Activated CD8-positive, alpha-beta T cell treated with anti-CD3 and anti-CD28 coated beads, Interleukin-2, amount 10 ng/mL, durations not matched to agents 7 days and 5 days (primary cell): ENCODE data around the gene TBC1D22A. TPM values are rescaled to one million over a fixed set of nuclear protein-coding genes. Genes with fewer than 3 reads are reported as not detected.

Experiments
- ATAC-seq: fragments of 150-1000 bp; cut with Tn5 transposase; one replicate; pipeline ENCODE4 v1.10.0; 2021; ENCODE audit warnings: moderate library complexity
- CTCF ChIA-PET: fragments of 350-600 bp; sonication (Branson Sonifier 250); formaldehyde crosslinking; loops from one replicate; lab custom pipeline; 2021; ENCODE audit warnings: antibody characterized with exemption; lab: Charles Lee
- POLR2A ChIA-PET: fragments of 350-600 bp; sonication (Branson Sonifier 250); formaldehyde crosslinking; loops from one replicate; lab custom pipeline; 2021; ENCODE audit warnings: antibody characterized with exemption; lab: Charles Lee
- DNase-seq: peaks from one replicate; pipeline ENCODE4 v3.0.0-alpha.2; 2020
- H3K27ac Mint-ChIP-seq: one replicate; pipeline ENCODE4 v1.8.0; 2021; ENCODE audit warnings: mild to moderate bottlenecking, mixed read lengths
- H3K27me3 Mint-ChIP-seq: one replicate; pipeline ENCODE4 v1.8.0; 2021; ENCODE audit warnings: low read depth, mixed read lengths
- H3K36me3 Mint-ChIP-seq: one replicate; pipeline ENCODE4 v1.8.0; 2021; ENCODE audit warnings: low read depth, mixed read lengths
- H3K4me1 Mint-ChIP-seq: one replicate; pipeline ENCODE4 v1.8.0; 2021; ENCODE audit warnings: low read depth, mixed read lengths
- H3K4me3 Mint-ChIP-seq: one replicate; pipeline ENCODE4 v1.8.0; 2021; ENCODE audit warnings: mild to moderate bottlenecking, mixed read lengths
- H3K9me3 Mint-ChIP-seq: one replicate; pipeline ENCODE4 v1.8.0; 2022; ENCODE audit warnings: mixed read lengths; ENCODE audit not compliant: insufficient read depth
- total RNA-seq, 2 experiments: library from RNA; stranded (reverse); gene quantifications; one replicate each; pipeline ENCODE4 v1.2.3, GENCODE V29; 2021

Gene TBC1D22A
- total RNA-seq, 2 experiments from 2014 or later, result 34.1 to 38.7 TPM

- ATAC-seq, result no peak
- Mint-ChIP-seq H3K36me3 (peaks cover 2% of the 10 kb centered on the region), H3K4me3 (no peak overlapping the region), H3K4me1 (peaks cover 24% of the 10 kb centered on the region), H3K27me3 (no peaks in the 10 kb centered on the region), H3K27ac (peak overlapping the region; percentile 79), H3K9me3 (no peaks in the 10 kb centered on the region)
- ChIA-PET CTCF (no interaction called here), POLR2A (no interaction called here)
- no peak for DNase-seq
Measured at GRCh38 chr22:47054231-47055072, 292.0 kb downstream of the TBC1D22A start.

- DNase-seq (no peak), ATAC-seq (no peak)
- Mint-ChIP-seq H3K27me3 (no peaks in the 10 kb centered on the region), H3K9me3 (no peaks in the 10 kb centered on the region), H3K27ac (no peak overlapping the region), H3K36me3 (peaks cover 2% of the 10 kb centered on the region), H3K4me3 (no peak overlapping the region), H3K4me1 (peaks cover 21% of the 10 kb centered on the region)
- ChIA-PET POLR2A (no interaction called here), CTCF (no interaction called here)
Measured at GRCh38 chr22:47055073-47055355, 292.6 kb downstream of the TBC1D22A start.

- ChIA-PET CTCF (no interaction called here), POLR2A (no interaction called here)
- Mint-ChIP-seq H3K27me3 (no peaks in the 10 kb centered on the region), H3K27ac (peak overlapping the region; percentile 23), H3K36me3 (peaks cover 2% of the 10 kb centered on the region), H3K4me3 (no peak overlapping the region), H3K9me3 (no peaks in the 10 kb centered on the region), H3K4me1 (peaks cover 21% of the 10 kb centered on the region)
- DNase-seq (no peak), ATAC-seq (no peak)
Measured at GRCh38 chr22:47055461-47055860, 293.0 kb downstream of the TBC1D22A start.

GRCh38 chr22:47055921-47056320, 293.5 kb downstream of the TBC1D22A start:
- Mint-ChIP-seq H3K27me3 (no peaks in the 10 kb centered on the region), H3K4me1 (peaks cover 21% of the 10 kb centered on the region), H3K9me3 (no peaks in the 10 kb centered on the region), H3K36me3 (peaks cover 2% of the 10 kb centered on the region), H3K27ac (no peak overlapping the region), H3K4me3 (no peak overlapping the region)
- CTCF ChIA-PET, result no interaction called here
- ATAC-seq (no peak), DNase-seq (no peak)
- POLR2A ChIA-PET, result no interaction called here

GRCh38 chr22:47056361-47056760, 293.9 kb downstream of the TBC1D22A start:
- Mint-ChIP-seq H3K27me3 (no peaks in the 10 kb centered on the region), H3K36me3 (peaks cover 4% of the 10 kb centered on the region), H3K9me3 (no peaks in the 10 kb centered on the region), H3K4me1 (peaks cover 21% of the 10 kb centered on the region), H3K27ac (no peak overlapping the region), H3K4me3 (no peak overlapping the region)
- CTCF ChIA-PET, result no interaction called here
- DNase-seq (no peak), ATAC-seq (no peak)
- POLR2A ChIA-PET, result no interaction called here

GRCh38 chr22:47056776-47057470, 294.5 kb downstream of the TBC1D22A start:
- Mint-ChIP-seq H3K4me1 (peaks cover 20% of the 10 kb centered on the region), H3K9me3 (no peaks in the 10 kb centered on the region), H3K36me3 (peaks cover 5% of the 10 kb centered on the region), H3K4me3 (no peak overlapping the region), H3K27ac (no peak overlapping the region), H3K27me3 (no peaks in the 10 kb centered on the region)
- ChIA-PET POLR2A (no interaction called here), CTCF (no interaction called here)
- ATAC-seq (no peak), DNase-seq (no peak)

GRCh38 chr22:47057916-47058585, 295.6 kb downstream of the TBC1D22A start:
- Mint-ChIP-seq H3K27me3 (no peaks in the 10 kb centered on the region), H3K36me3 (peaks cover 4% of the 10 kb centered on the region), H3K27ac (no peak overlapping the region), H3K9me3 (no peaks in the 10 kb centered on the region), H3K4me3 (no peak overlapping the region), H3K4me1 (peaks cover 9% of the 10 kb centered on the region)
- ATAC-seq (no peak), DNase-seq (no peak)
- CTCF ChIA-PET, result no interaction called here
- POLR2A ChIA-PET, result no interaction called here

GRCh38 chr22:47059076-47059475, 296.6 kb downstream of the TBC1D22A start:
- ATAC-seq (no peak), DNase-seq (no peak)
- POLR2A ChIA-PET, result no interaction called here
- CTCF ChIA-PET, result no interaction called here
- Mint-ChIP-seq H3K36me3 (peaks cover 3% of the 10 kb centered on the region), H3K27ac (no peak overlapping the region), H3K9me3 (no peaks in the 10 kb centered on the region), H3K4me3 (no peak overlapping the region), H3K4me1 (no peaks in the 10 kb centered on the region), H3K27me3 (no peaks in the 10 kb centered on the region)

- DNase-seq, result no peak
- no peaks in the 10 kb centered on the region for H3K27me3 Mint-ChIP-seq
- ChIA-PET CTCF (no interaction called here), POLR2A (no interaction called here)
- H3K27ac Mint-ChIP-seq, result no peak overlapping the region
- H3K9me3 Mint-ChIP-seq, result no peaks in the 10 kb centered on the region
- H3K4me1 Mint-ChIP-seq, result no peaks in the 10 kb centered on the region
- ATAC-seq, result no peak
- no peak overlapping the region for H3K4me3 Mint-ChIP-seq
- peaks cover 3% of the 10 kb centered on the region for H3K36me3 Mint-ChIP-seq
Measured at GRCh38 chr22:47059701-47060161, 297.3 kb downstream of the TBC1D22A start.

GRCh38 chr22:47060718-47061117, 298.3 kb downstream of the TBC1D22A start:
- Mint-ChIP-seq H3K9me3 (no peaks in the 10 kb centered on the region), H3K36me3 (peaks cover 3% of the 10 kb centered on the region), H3K27ac (no peak overlapping the region), H3K4me1 (no peaks in the 10 kb centered on the region), H3K4me3 (no peak overlapping the region), H3K27me3 (no peaks in the 10 kb centered on the region)
- DNase-seq, result no peak
- POLR2A ChIA-PET, result no interaction called here
- no peak for ATAC-seq
- CTCF ChIA-PET, result no interaction called here

GRCh38 chr22:47061226-47061625, 298.8 kb downstream of the TBC1D22A start:
- H3K9me3 Mint-ChIP-seq, result no peaks in the 10 kb centered on the region
- peaks cover 3% of the 10 kb centered on the region for H3K36me3 Mint-ChIP-seq
- no peaks in the 10 kb centered on the region for H3K4me1 Mint-ChIP-seq
- no peak overlapping the region for H3K4me3 Mint-ChIP-seq
- CTCF ChIA-PET, result no interaction called here
- no peaks in the 10 kb centered on the region for H3K27me3 Mint-ChIP-seq
- DNase-seq (no peak), ATAC-seq (no peak)
- H3K27ac Mint-ChIP-seq, result no peak overlapping the region
- POLR2A ChIA-PET, result no interaction called here

- ATAC-seq (no peak), DNase-seq (no peak)
- ChIA-PET CTCF (no interaction called here), POLR2A (no interaction called here)
- no peak overlapping the region for H3K27ac Mint-ChIP-seq
- peaks cover 3% of the 10 kb centered on the region for H3K36me3 Mint-ChIP-seq
- H3K27me3 Mint-ChIP-seq, result no peaks in the 10 kb centered on the region
- no peaks in the 10 kb centered on the region for H3K9me3 Mint-ChIP-seq
- no peaks in the 10 kb centered on the region for H3K4me1 Mint-ChIP-seq
- H3K4me3 Mint-ChIP-seq, result no peak overlapping the region
Measured at GRCh38 chr22:47062126-47062525, 299.7 kb downstream of the TBC1D22A start.
